A673 (cell line): ENCODE measurements around the gene COPZ1. TPM values are rescaled to one million over a fixed set of nuclear protein-coding genes. Genes with fewer than 3 reads are reported as not detected.

Experiments
- BruUV-seq: library from RNA; stranded (reverse); fragments of 400-500 nt; replicated peaks from 2 replicates; lab custom pipeline; 2021; lab: Mats Ljungman, UMichigan
- CTCF ChIA-PET: fragments of 300-600 bp; sonication (Branson Sonifier 250); formaldehyde crosslinking; loops from one replicate; lab custom pipeline; 2022; ENCODE audit warnings: antibody characterized with exemption; lab: Charles Lee
- POLR2A ChIA-PET: fragments of 300-600 bp; sonication (Branson Sonifier 250); formaldehyde crosslinking; loops from one replicate; lab custom pipeline; 2022; ENCODE audit warnings: antibody characterized with exemption; ENCODE audit not compliant: low non-redundant PET; lab: Charles Lee
- DNase-seq: peaks from one replicate; pipeline ENCODE4 v3.0.0-alpha.2; 2015; ENCODE audit warnings: low spot score
- H3K27ac ChIP-seq: fragments of 200-600 bp; sonication (generic); 2 replicates; pipeline ENCODE4 v1.5.1; 2016; ENCODE audit warnings: mixed run types, low read depth, mild to moderate bottlenecking, mixed read lengths, antibody characterized with exemption, low read length; ENCODE audit not compliant: poor library complexity, severe bottlenecking
- H3K27me3 ChIP-seq: fragments of 200-600 bp; sonication (generic); replicated peaks from 2 replicates; pipeline ENCODE4 v1.6.1; 2017; ENCODE audit warnings: mixed run types, low read depth, mild to moderate bottlenecking, mixed read lengths, antibody characterized with exemption, low read length; ENCODE audit not compliant: insufficient read depth, poor library complexity
- H3K36me3 ChIP-seq: fragments of 200-600 bp; sonication (generic); 2 replicates; pipeline ENCODE4 v1.6.1; 2016; ENCODE audit warnings: mixed run types, mild to moderate bottlenecking, mixed read lengths, antibody characterized with exemption, low read length; ENCODE audit not compliant: insufficient read depth, poor library complexity, severe bottlenecking
- H3K4me1 ChIP-seq: fragments of 200-600 bp; sonication (generic); 2 replicates; pipeline ENCODE4 v1.6.1; 2017; ENCODE audit warnings: mixed run types, mild to moderate bottlenecking, mixed read lengths, antibody characterized with exemption, low read length; ENCODE audit not compliant: insufficient read depth, poor library complexity, severe bottlenecking
- H3K4me3 ChIP-seq: fragments of 200-600 bp; sonication (generic); 2 replicates; pipeline ENCODE4 v1.5.1; 2016; ENCODE audit warnings: low read depth, mixed run types, mild to moderate bottlenecking, mixed read lengths, low read length; ENCODE audit not compliant: poor library complexity, severe bottlenecking
- H3K9me3 ChIP-seq: fragments of 200-600 bp; sonication (generic); 2 replicates; pipeline ENCODE4 v1.6.1; 2016; ENCODE audit warnings: mixed run types, low read depth, mild to moderate bottlenecking, mixed read lengths, antibody characterized with exemption, low read length; ENCODE audit not compliant: poor library complexity, severe bottlenecking
- CTCF ChIP-seq: fragments of 300-800, 200-600 bp; sonication (generic); conservative IDR thresholded peaks from 2 replicates; pipeline ENCODE4 v1.5.1; 2017; ENCODE audit warnings: low read depth, mild to moderate bottlenecking, antibody characterized with exemption, low read length, moderate library complexity, mixed read lengths
- EZH2 ChIP-seq: fragments of 200-600 bp; sonication (generic); IDR thresholded peaks from 2 replicates; pipeline ENCODE4 v1.6.1; 2017; ENCODE audit warnings: borderline replicate concordance, low read depth, mild to moderate bottlenecking, mixed read lengths, antibody characterized with exemption, low read length; ENCODE audit not compliant: poor library complexity, severe bottlenecking
- intact Hi-C: fragments of 100-400 bp; cut with micrococcal nuclease; formaldehyde crosslinking; loops from one replicate; pipeline ENCODE4 v1.10.0; 2022; ENCODE audit not compliant: unreplicated experiment
- total RNA-seq: library from RNA; stranded (reverse); gene quantifications from 2 replicates; pipeline ENCODE4 v1.2.3, GENCODE V29; 2021

Gene COPZ1
- total RNA-seq, 1 experiment from 2014 or later = 187 TPM

GRCh38 chr12:54371328-54372112 is 46.6 kb downstream of the COPZ1 start:
- Histone ChIP-seq H3K36me3 (no peaks in the 10 kb centered on the region), H3K27me3 (no peaks in the 10 kb centered on the region), H3K4me3 (no peak overlapping the region), H3K27ac (no peak overlapping the region), H3K4me1 (peaks cover 55% of the 10 kb centered on the region), H3K9me3 (no peaks in the 10 kb centered on the region)
- ChIA-PET POLR2A (no interaction called here), CTCF (interaction anchor here (1.1 to 1.8 kb wide), 3 partner anchors 8 to 155 kb away, joined by 3 to 33 read pairs (median 6); no protein-coding TSS in a partner anchor)
- intact Hi-C loops = loop anchor here (1.0 to 10.0 kb wide), 2 partner anchors 8 to 387 kb away; partner anchors contain the start of gene HOXC10
- BruUV-seq = no TSS peak
- TF ChIP-seq EZH2 (no peak), CTCF (no peak)
- peak; percentile 52 for DNase-seq

GRCh38 chr12:54372113-54372806 is 47.3 kb downstream of the COPZ1 start:
- intact Hi-C loops = loop anchor here (10.0 kb wide), 1 partner anchor 387 kb away; the partner anchor contains the start of gene HOXC10
- Histone ChIP-seq H3K4me1 (peaks cover 55% of the 10 kb centered on the region), H3K27ac (no peak overlapping the region), H3K27me3 (no peaks in the 10 kb centered on the region), H3K4me3 (no peak overlapping the region), H3K36me3 (no peaks in the 10 kb centered on the region), H3K9me3 (no peaks in the 10 kb centered on the region)
- no peak for TF ChIP-seq EZH2
- no peak for TF ChIP-seq CTCF
- BruUV-seq = no TSS peak
- POLR2A ChIA-PET = no interaction called here
- CTCF ChIA-PET = interaction anchor here (0.6 to 0.7 kb wide), 2 partner anchors 36 to 289 kb away, joined by 3 read pairs; no protein-coding TSS in a partner anchor
- no peak for DNase-seq

- ChIA-PET CTCF (no interaction called here), POLR2A (no interaction called here)
- intact Hi-C loops = loop anchor here (10.0 kb wide), 1 partner anchor 389 kb away; the partner anchor contains the start of gene HOXC10
- H3K36me3 ChIP-seq = no peaks in the 10 kb centered on the region
- no peak overlapping the region for H3K4me3 ChIP-seq
- peak overlapping the region; percentile 46 for H3K27ac ChIP-seq
- TF ChIP-seq CTCF (no peak), EZH2 (no peak)
- BruUV-seq = no TSS peak
- H3K4me1 ChIP-seq = peaks cover 43% of the 10 kb centered on the region
- no peaks in the 10 kb centered on the region for H3K27me3 ChIP-seq
- no peaks in the 10 kb centered on the region for H3K9me3 ChIP-seq
- DNase-seq = no peak
Observed at GRCh38 chr12:54373649-54374561, 49.0 kb downstream of the COPZ1 start.
